H9 (cell line): ENCODE measurements around the gene DDX1. TPM values are rescaled to one million over a fixed set of nuclear protein-coding genes. Genes with fewer than 3 reads are reported as not detected.

Source experiments
- DNase-seq: peaks from one replicate; pipeline ENCODE4 v3.0.0-alpha.2; 2017
- H2AFZ ChIP-seq: one replicate; pipeline ENCODE4 v1.6.1; 2013; ENCODE audit warnings: mild to moderate bottlenecking, low read length, control low read depth, moderate library complexity
- H2AK5ac ChIP-seq: 2 replicates; pipeline ENCODE4 v1.6.1; 2013; ENCODE audit warnings: low read length, control low read depth, mixed read lengths; ENCODE audit not compliant: insufficient read length
- H2BK120ac ChIP-seq: one replicate; pipeline ENCODE4 v1.6.1; 2013; ENCODE audit warnings: low read depth, mild to moderate bottlenecking, low read length, control low read depth, inconsistent platforms; ENCODE audit not compliant: poor library complexity, severe bottlenecking
- H2BK12ac ChIP-seq: 2 replicates; pipeline ENCODE4 v1.6.1; 2013; ENCODE audit warnings: low read length, control low read depth, mixed read lengths, low read depth; ENCODE audit not compliant: insufficient read length
- H2BK15ac ChIP-seq: 2 replicates; pipeline ENCODE4 v1.6.1; 2013; ENCODE audit warnings: low read depth, low read length, control low read depth
- H2BK20ac ChIP-seq: one replicate; pipeline ENCODE4 v1.6.1; 2013; ENCODE audit warnings: low read depth, mild to moderate bottlenecking, low read length, control low read depth, inconsistent platforms; ENCODE audit not compliant: poor library complexity, severe bottlenecking
- H2BK5ac ChIP-seq: 2 replicates; pipeline ENCODE4 v1.6.1; 2013; ENCODE audit warnings: low read length, control low read depth, mixed read lengths; ENCODE audit not compliant: insufficient read length
- H3K14ac ChIP-seq: 2 replicates; pipeline ENCODE4 v1.6.1; 2013; ENCODE audit warnings: low read length, control low read depth; ENCODE audit not compliant: insufficient read depth
- H3K18ac ChIP-seq: 2 replicates; pipeline ENCODE4 v1.6.1; 2013; ENCODE audit warnings: low read depth, mild to moderate bottlenecking, mixed read lengths, low read length, control low read depth; ENCODE audit not compliant: insufficient read length
- H3K23ac ChIP-seq: 2 replicates; pipeline ENCODE4 v1.6.1; 2013; ENCODE audit warnings: low read length, control low read depth, mixed read lengths, low read depth; ENCODE audit not compliant: insufficient read length
- H3K23me2 ChIP-seq: 2 replicates; pipeline ENCODE4 v1.6.1; 2013; ENCODE audit warnings: low read depth, mild to moderate bottlenecking, mixed read lengths, low read length, control low read depth; ENCODE audit not compliant: insufficient read length, poor library complexity, severe bottlenecking
- H3K27ac ChIP-seq: 2 replicates; pipeline ENCODE4 v1.5.1; 2013; ENCODE audit warnings: low read length, control low read depth, mixed read lengths, low read depth; ENCODE audit not compliant: insufficient read length
- H3K27me3 ChIP-seq: 2 replicates; pipeline ENCODE4 v1.6.1; 2013; ENCODE audit warnings: low read length, control low read depth, inconsistent platforms; ENCODE audit not compliant: insufficient read depth
- H3K4ac ChIP-seq: 2 replicates; pipeline ENCODE4 v1.6.1; 2013; ENCODE audit warnings: low read depth, mild to moderate bottlenecking, control low read depth, inconsistent platforms, low read length, moderate library complexity
- H3K4me1 ChIP-seq: 2 replicates; pipeline ENCODE4 v1.6.1; 2013; ENCODE audit warnings: low read length, control low read depth, inconsistent platforms; ENCODE audit not compliant: insufficient read depth
- H3K4me2 ChIP-seq: 2 replicates; pipeline ENCODE4 v1.6.1; 2013; ENCODE audit warnings: low read length, control low read depth, mixed read lengths; ENCODE audit not compliant: insufficient read length, insufficient read depth
- H3K56ac ChIP-seq: 2 replicates; pipeline ENCODE4 v1.6.1; 2013; ENCODE audit warnings: low read depth, mild to moderate bottlenecking, mixed read lengths, low read length, control low read depth; ENCODE audit not compliant: insufficient read length
- H3K79me1 ChIP-seq: 2 replicates; pipeline ENCODE4 v1.6.1; 2013; ENCODE audit warnings: low read depth, mild to moderate bottlenecking, moderate library complexity, low read length, control low read depth, inconsistent platforms; ENCODE audit not compliant: insufficient read depth, poor library complexity, severe bottlenecking
- H3K79me2 ChIP-seq: 2 replicates; pipeline ENCODE4 v1.6.1; 2013; ENCODE audit warnings: low read length, control low read depth, inconsistent platforms; ENCODE audit not compliant: insufficient read depth
- H3K9ac ChIP-seq: 2 replicates; pipeline ENCODE4 v1.6.1; 2013; ENCODE audit warnings: low read length, control low read depth, mixed read lengths; ENCODE audit not compliant: insufficient read length; ENCODE audit errors: extremely low read depth
- H3K9me3 ChIP-seq: one replicate; pipeline ENCODE4 v1.6.1; 2013; ENCODE audit warnings: low read depth, low read length, inconsistent platforms; ENCODE audit not compliant: control insufficient read depth
- H3T11ph ChIP-seq: one replicate; pipeline ENCODE4 v1.6.1; 2013; ENCODE audit warnings: mild to moderate bottlenecking, low read length, control low read depth, inconsistent platforms
- H4K20me1 ChIP-seq: one replicate; pipeline ENCODE4 v1.6.1; 2013; ENCODE audit not compliant: control insufficient read depth, insufficient read length, insufficient read depth
- H4K5ac ChIP-seq: 2 replicates; pipeline ENCODE4 v1.6.1; 2013; ENCODE audit warnings: low read depth, mild to moderate bottlenecking, mixed read lengths, low read length, control low read depth; ENCODE audit not compliant: insufficient read length
- H4K8ac ChIP-seq: replicated peaks from 2 replicates; pipeline ENCODE4 v1.6.1; 2013; ENCODE audit warnings: low read length, control low read depth, mixed read lengths, low read depth; ENCODE audit not compliant: insufficient read length
- H4K91ac ChIP-seq: 2 replicates; pipeline ENCODE4 v1.6.1; 2013; ENCODE audit warnings: low read depth, mild to moderate bottlenecking, moderate library complexity, mixed read lengths, low read length, control low read depth; ENCODE audit not compliant: insufficient read length
- H3K27ac Mint-ChIP-seq, 3 experiments: 2 replicates in 2 of 3; 3 replicates in 1 of 3; pipeline ENCODE4 v1.8.0; 2020 to 2021; ENCODE audit warnings: mixed read lengths in 3 of 3, mild to moderate bottlenecking in 1 of 3, moderate library complexity in 1 of 3
- H3K27me3 Mint-ChIP-seq: 2 replicates; pipeline ENCODE4 v1.8.0; 2021; ENCODE audit warnings: low read depth, mild to moderate bottlenecking, moderate library complexity, mixed read lengths
- H3K36me3 Mint-ChIP-seq, 3 experiments: 2 replicates in 2 of 3; 3 replicates in 1 of 3; pipeline ENCODE4 v1.8.0; 2020 to 2021; ENCODE audit warnings: low read depth in 3 of 3, mixed read lengths in 3 of 3; ENCODE audit not compliant: insufficient read depth in 1 of 3
- H3K4me1 Mint-ChIP-seq, 2 experiments: 2 replicates each; pipeline ENCODE4 v1.8.0; 2020; ENCODE audit warnings: mixed read lengths in 2 of 2
- H3K4me3 Mint-ChIP-seq, 2 experiments: 2 replicates in 1 of 2; 3 replicates in 1 of 2; pipeline ENCODE4 v1.8.0; 2020 to 2021; ENCODE audit warnings: mild to moderate bottlenecking in 2 of 2, mixed read lengths in 2 of 2, moderate library complexity in 1 of 2
- H3K9me3 Mint-ChIP-seq, 2 experiments: 2 replicates in 1 of 2; 3 replicates in 1 of 2; pipeline ENCODE4 v1.8.0; 2020; ENCODE audit warnings: mild to moderate bottlenecking in 2 of 2, mixed read lengths in 2 of 2, moderate library complexity in 1 of 2
- WGBS: extraction: QIAGEN DNeasy Blood & Tissue Kit; methylation state at CpG from one replicate; pipeline ENCODE4 v1.1.7; 2013; ENCODE audit warnings: missing lambda C conversion rate, low lambda C conversion rate, mixed read lengths; ENCODE audit not compliant: insufficient read length; ENCODE audit errors: extremely low coverage; 5-methylcytosine and 5-hydroxymethylcytosine counted together
- total RNA-seq: library from RNA; stranded (reverse); gene quantifications from 2 replicates; pipeline ENCODE4 v1.2.1, GENCODE V29; 2021
- TF ChIP-seq, protein P1 (sequence below): fragments of 200-600 bp; sonication (generic); conservative IDR thresholded peaks from 3 replicates; pipeline ENCODE4 v1.8.0; 2021; ENCODE audit warnings: antibody characterized with exemption, mild to moderate bottlenecking

DDX1 gene
- total RNA-seq, 1 experiment from 2014 or later, result 120 TPM

GRCh38 chr2:15673919-15674636, 82.4 kb downstream of the DDX1 start:
- Histone ChIP-seq H3K4me2 (no peak overlapping the region), H3K27ac (no peak overlapping the region), H3K4me1 (no peaks in the 10 kb centered on the region; the same call in 1 of the 2 replicates), H2BK12ac (no peak overlapping the region), H3K56ac (no peak overlapping the region), H2BK20ac (no peak overlapping the region), H3K79me2 (no peaks in the 10 kb centered on the region), H2BK120ac (no peak overlapping the region), H3K4ac (no peak overlapping the region), H3K18ac (no peak overlapping the region), H3K23me2 (no peaks in the 10 kb centered on the region), H2BK5ac (no peak overlapping the region), H3K27me3 (no peaks in the 10 kb centered on the region), H2AFZ (no peak overlapping the region), H4K20me1 (no peaks in the 10 kb centered on the region), H2BK15ac (no peak overlapping the region), H3K14ac (no peak overlapping the region), H3K23ac (no peak overlapping the region), H4K5ac (no peak overlapping the region), H4K91ac (no peak overlapping the region), H3K79me1 (no peaks in the 10 kb centered on the region), H2AK5ac (no peak overlapping the region), H3K9ac (no peak overlapping the region), H4K8ac (no peak overlapping the region), H3K9me3 (no peaks in the 10 kb centered on the region), H3T11ph (no peak overlapping the region)
- H3K4me1 Mint-ChIP-seq, result peaks cover 16 to 24% of the 10 kb centered on the region in 2 experiments
- DNase-seq, result no peak
- TF ChIP-seq, protein P1, sequence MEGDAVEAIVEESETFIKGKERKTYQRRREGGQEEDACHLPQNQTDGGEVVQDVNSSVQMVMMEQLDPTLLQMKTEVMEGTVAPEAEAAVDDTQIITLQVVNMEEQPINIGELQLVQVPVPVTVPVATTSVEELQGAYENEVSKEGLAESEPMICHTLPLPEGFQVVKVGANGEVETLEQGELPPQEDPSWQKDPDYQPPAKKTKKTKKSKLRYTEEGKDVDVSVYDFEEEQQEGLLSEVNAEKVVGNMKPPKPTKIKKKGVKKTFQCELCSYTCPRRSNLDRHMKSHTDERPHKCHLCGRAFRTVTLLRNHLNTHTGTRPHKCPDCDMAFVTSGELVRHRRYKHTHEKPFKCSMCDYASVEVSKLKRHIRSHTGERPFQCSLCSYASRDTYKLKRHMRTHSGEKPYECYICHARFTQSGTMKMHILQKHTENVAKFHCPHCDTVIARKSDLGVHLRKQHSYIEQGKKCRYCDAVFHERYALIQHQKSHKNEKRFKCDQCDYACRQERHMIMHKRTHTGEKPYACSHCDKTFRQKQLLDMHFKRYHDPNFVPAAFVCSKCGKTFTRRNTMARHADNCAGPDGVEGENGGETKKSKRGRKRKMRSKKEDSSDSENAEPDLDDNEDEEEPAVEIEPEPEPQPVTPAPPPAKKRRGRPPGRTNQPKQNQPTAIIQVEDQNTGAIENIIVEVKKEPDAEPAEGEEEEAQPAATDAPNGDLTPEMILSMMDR, result no peak
- H3K9me3 Mint-ChIP-seq, result peaks cover 0 to 4% of the 10 kb centered on the region in 2 experiments; a peak in 2 of 5 replicates
- no peaks in the 10 kb centered on the region; the same call in 1 of the 2 replicates for H3K27me3 Mint-ChIP-seq
- H3K36me3 Mint-ChIP-seq, result peaks cover 0 to 7% (median 0%) of the 10 kb centered on the region in 3 experiments; a peak in 3 of 7 replicates
- peak overlapping the region in 1 of 3 experiments; percentile 83; a peak in 3 of 7 replicates for H3K27ac Mint-ChIP-seq
- no peak overlapping the region for H3K4me3 Mint-ChIP-seq
- WGBS, result no CpG with 5 or more reads among the region's 7 CpGs
